ENCODE measurements around the gene IL6.
"Not testable (repeated sequence)": the region's sequence is repeated elsewhere in the genome, so short reads cannot be mapped to it uniquely, and the experiment has no call there.

The IL6 gene

GRCh38 chr7:22729180-22729825, 2.3 kb downstream of the IL6 start:
- no peak for DNase-seq

- DNase-seq: no peak
These were observed 3.2 kb downstream of the IL6 start for GRCh38 chr7:22730066-22730710.

DNA sequence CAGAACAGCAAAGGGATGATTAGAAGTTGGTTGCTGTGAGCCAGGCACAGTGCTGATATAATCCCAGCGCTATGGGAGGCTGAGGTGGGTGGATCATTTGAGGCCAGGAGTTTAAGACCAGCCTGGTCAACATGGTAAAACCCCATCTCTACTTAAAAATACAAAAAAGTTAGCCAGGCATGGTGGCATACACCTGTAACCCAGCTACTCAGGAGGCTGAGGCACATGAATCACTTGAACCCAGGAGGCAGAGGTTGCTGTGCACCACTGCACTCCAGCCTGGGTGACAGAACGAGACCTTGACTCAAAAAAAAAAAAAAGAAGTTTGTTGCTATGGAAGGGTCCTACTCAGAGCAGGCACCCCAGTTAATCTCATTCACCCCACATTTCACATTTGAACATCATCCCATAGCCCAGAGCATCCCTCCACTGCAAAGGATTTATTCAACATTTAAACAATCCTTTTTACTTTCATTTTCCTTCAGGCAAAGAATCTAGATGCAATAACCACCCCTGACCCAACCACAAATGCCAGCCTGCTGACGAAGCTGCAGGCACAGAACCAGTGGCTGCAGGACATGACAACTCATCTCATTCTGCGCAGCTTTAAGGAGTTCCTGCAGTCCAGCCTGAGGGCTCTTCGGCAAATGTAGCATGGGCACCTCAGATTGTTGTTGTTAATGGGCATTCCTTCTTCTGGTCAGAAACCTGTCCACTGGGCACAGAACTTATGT, 4.1 kb downstream of the IL6 start:
- no peak for DNase-seq

DNA sequence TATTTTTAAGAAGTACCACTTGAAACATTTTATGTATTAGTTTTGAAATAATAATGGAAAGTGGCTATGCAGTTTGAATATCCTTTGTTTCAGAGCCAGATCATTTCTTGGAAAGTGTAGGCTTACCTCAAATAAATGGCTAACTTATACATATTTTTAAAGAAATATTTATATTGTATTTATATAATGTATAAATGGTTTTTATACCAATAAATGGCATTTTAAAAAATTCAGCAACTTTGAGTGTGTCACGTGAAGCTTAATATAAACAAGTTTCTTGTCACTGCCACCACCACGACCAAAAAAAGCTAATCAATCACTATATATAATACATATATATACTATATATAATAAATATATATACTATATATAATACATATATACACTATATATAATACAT, 4.8 kb downstream of the IL6 start:
- no peak for DNase-seq

DNA sequence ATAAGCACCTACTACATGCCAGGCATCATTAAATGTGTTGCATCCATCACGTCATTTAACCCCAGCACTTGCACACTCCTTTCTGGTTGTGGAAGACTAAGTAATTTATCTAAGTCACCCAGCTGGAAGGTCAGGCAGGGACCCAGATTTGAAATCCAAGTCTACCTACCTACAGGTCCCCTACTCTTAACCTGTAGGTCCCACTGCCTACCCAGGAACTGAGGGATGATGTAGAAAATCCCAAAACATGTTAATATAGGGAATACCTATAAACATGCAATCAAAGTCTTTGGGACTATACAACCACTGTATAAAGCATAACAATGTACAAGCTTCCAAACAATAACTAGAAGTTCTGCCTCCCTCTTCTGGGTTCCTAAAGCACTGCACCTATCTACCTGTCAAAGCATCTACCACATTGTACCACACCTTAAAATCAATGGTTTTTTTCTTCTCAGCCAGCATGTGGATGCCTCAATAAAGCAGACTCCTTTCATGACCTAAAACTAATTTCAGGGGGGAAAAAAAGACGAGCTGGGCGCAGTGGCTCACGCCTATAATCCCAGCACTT, 5.6 kb downstream of the IL6 start:
- no peak for DNase-seq

DNA sequence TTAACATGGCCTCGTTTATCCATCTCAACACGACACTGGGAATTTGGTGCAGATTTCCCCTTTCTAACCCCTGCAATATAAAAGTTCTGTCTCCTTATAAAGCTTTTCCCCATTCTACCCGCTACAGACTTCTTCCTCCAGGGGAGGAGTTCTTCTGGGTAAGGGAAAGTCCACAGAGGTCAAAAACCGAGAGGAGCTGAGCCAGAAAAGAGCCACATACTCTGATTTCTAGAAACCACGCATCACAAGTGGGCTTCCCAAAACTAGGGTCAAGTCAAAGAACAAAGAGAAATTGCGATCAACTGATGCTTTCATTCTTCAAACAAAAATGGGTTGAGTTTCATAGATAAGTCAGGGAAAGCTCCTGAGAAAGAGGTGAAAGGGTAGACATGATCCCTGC, 6.8 kb downstream of the IL6 start:
- DNase-seq: no peak

DNA sequence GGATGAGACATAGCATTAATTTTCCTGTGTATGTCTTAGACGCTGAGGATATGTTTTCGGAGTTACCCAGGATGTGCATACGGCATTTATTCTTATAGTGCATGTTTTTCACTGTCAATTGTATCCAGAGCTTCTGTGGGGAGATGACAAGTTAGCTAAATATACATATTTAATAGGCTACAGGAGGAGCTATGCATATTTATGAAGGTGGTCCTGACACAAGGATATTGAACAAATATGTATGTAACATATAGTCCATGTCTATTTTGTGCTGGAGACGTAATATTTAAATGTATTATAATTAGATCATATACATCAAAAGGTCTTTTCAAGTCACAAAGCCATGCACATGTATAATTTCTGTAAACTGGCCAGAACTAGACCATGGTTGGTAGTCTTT, 16.0 kb downstream of the IL6 start:
- DNase-seq: no peak

DNA sequence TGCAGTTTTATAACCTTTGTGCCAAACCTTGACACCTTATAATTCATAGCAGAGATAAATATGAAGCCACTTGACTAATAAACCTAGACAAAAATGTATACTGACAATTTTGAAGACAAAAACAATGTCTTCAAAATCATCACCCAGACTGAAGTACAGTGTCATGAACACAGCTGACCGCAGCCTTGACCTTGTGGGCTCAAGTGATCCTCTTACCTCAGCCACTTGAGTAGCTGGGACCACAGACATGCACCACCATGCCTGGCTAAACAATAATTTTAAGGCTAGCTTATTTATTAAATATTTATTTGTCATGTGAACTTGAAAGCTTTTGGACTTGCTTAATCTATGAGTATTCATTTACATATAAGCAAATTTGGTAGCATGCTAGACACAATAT, 24.3 kb downstream of the IL6 start:
- no peak for DNase-seq

DNA sequence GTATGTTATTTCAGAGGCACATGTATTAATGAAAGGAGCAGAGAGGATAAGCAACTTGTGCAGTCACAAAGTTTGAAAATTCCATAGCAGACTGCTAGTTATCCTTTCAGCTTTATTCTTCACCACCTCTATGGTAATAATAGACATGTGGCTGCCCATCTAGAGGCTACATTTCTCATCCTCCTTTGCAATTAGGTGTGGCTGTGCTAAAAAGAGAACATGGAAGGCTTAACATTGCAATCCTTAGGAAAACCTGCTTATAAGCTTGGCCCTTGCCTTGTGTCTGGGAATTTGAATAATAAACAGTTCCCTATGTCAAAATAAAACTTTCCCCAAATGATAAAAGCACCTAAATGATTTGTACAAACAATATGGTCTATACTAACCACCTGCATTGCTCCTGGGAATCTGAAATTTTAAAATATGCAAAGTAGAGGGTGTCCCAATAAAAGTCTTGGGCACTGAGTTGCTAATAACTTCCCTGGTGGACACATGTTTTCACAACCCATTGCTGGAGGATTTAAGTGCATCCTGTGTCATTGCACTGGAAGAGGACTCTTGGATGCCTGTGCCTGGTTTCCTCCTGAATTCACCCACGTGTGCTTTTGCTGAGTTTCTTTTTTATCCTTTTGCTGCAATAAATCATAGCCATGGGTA, 30.5 kb downstream of the IL6 start:
- DNase-seq: no peak

DNA sequence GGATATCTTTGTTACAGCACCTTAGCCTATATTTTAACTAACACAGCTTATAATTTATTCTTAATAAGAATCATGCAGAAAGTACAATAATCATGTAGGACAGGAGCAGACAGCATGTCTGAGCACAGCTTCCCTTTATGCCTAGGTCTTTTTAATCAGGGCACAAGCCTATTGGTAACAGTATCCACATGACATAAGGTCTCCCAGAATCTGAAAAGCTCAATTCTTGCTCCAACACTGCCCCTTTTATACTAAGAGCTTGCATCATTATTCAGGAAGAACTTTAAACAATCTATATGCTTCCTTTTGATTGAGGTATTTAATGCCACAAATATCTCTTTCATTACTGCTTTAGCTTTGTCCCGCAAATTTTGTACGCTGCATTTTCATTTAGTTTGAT, 31.6 kb downstream of the IL6 start:
- no peak for DNase-seq

- DNase-seq: no peak
These were observed 32.7 kb downstream of the IL6 start for GRCh38 chr7:22759721-22760120.

- DNase-seq: no peak
These were observed 35.9 kb downstream of the IL6 start for GRCh38 chr7:22762866-22763265.

GRCh38 chr7:22765609-22766008, 38.6 kb downstream of the IL6 start:
- no peak for DNase-seq

DNA sequence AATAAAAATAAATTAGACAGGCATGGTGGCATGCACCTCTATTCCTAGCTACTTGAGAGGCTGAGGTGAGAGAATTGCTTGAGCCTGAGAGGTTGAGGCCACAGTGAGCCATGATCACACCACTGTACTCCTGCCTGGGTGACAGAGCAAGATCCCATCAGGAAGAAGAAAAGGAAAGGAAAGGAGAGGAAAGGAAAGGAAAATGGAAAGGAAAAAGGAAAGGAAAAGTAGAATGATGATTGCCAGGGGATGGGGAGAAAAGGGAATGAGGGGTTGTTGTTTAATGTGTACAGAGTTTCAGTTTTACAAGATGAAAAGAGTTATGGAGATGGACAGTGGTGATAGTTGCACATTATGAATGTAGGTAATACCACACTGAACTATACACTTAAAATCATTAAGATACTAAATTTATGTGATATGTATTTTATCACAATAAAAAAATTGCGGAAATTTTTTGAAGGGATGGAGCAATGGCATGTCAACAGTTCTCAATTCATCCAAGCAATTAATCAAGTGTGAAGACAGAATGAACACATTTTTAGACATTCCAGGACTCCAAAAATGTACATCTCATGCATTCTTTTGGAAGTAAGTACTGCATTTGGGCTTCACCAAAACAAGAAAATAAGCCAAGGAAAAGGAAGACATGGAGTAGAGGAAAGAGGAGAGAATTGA, 44.3 kb downstream of the IL6 start:
- DNase-seq: no peak

- DNase-seq: no peak
These were observed 44.9 kb downstream of the IL6 start for GRCh38 chr7:22771872-22772228.

- no peak for DNase-seq
These were observed 45.9 kb downstream of the IL6 start for GRCh38 chr7:22772885-22773284.

GRCh38 chr7:22776964-22777363, 50.0 kb downstream of the IL6 start:
- DNase-seq: no peak

- DNase-seq: not testable (repeated sequence)
These were observed 52.8 kb downstream of the IL6 start for GRCh38 chr7:22779730-22780323.

GRCh38 chr7:22781230-22781711, 54.3 kb downstream of the IL6 start:
- DNase-seq: no peak

Data from NCI-H187 (cell line).